GM18511 (cell line): ENCODE data around the gene PPP1R36.
"Not testable (repeated sequence)": the region's sequence is repeated elsewhere in the genome, so short reads cannot be mapped to it uniquely, and the experiment has no call there.

ENCODE experiments used
- ATAC-seq: cut with Tn5 transposase; IDR thresholded peaks from one replicate; pipeline ENCODE4 v1.9.1; 2021; ENCODE audit warnings: mild to moderate bottlenecking, moderate library complexity; ENCODE audit not compliant: unreplicated experiment

Gene PPP1R36

DNA sequence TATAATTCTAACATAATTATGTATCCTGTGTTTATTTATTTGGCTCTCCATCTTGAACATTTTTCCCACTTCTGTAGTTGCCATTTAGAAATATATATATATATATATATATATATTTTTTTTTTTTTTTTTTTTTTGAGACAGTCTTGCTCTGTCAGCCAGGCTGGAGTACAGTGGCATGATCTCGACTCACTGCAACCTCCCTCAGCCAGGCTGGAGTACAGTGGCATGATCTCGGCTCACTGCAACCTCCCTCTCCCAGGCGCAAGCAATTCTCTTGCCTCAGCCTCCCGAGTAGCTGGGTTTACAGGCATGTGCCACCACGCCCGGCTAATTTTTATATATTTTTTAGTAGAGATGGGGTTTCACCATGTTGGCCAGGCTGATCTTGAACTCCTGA is 32.1 kb upstream of the PPP1R36 start:
- not testable (repeated sequence) for ATAC-seq

DNA sequence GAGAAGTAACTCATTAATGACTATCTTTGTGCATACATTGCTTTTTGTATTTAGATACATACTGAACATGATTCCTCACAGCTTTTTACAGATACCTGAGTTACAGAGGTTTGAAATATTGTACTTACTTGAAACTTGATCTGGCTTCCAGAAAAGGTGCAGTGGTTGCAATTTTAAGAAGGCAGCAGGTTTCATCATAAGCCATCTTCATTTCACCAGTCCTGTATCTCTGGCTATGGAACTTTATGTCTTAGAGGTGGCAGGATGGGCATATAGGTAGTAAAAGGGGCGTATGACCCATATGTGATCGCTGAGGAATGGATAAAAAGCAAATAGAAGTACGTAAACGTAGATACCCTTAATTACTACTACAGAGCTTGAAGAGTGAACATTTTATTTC is 31.5 kb upstream of the PPP1R36 start:
- no peak for ATAC-seq

DNA sequence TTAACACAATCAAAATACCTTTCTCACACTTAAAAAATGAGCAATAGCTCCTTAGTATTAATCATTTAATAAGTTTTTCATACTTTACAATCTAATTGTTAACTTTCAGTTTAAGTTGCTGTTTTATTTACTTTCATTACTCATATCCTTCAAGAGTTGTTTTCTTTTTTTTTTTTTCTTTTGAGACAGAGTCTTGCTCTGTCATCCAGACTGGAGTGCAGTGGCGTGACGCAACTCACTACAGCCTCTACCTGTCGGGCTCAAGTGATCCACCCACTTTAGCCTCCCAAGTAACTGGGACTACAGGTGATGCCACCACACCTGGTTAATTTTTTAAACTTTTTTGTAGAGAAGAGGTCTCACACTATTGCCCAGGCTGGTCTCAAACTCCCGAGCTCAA is 29.1 kb upstream of the PPP1R36 start:
- no peak for ATAC-seq

DNA sequence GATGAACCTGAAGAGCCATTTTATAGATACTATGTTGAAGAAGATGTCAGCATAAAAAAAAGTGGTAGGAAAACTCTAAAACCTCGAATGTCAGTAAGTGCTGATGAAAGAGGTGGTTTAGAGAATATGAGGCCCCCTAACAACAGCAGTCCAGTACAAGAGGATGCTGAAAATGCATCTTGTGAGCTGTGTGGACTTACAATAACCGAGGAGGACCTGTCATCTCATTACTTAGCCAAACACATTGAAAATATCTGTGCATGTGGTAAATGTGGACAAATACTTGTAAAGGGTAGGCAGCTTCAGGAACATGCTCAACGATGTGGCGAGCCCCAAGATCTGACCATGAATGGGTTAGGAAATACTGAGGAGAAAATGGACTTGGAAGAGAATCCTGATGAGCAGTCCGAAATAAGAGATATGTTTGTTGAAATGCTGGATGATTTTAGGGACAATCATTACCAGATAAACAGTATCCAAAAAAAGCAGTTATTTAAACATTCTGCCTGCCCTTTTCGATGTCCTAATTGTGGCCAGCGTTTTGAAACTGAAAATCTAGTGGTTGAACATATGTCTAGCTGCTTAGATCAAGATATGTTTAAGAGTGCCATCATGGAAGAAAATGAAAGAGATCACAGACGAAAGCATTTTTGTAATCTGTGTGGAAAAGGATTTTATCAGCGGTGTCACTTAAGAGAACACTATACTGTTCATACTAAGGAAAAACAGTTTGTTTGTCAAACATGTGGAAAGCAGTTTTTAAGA is 27.0 kb upstream of the PPP1R36 start:
- no peak for ATAC-seq

DNA sequence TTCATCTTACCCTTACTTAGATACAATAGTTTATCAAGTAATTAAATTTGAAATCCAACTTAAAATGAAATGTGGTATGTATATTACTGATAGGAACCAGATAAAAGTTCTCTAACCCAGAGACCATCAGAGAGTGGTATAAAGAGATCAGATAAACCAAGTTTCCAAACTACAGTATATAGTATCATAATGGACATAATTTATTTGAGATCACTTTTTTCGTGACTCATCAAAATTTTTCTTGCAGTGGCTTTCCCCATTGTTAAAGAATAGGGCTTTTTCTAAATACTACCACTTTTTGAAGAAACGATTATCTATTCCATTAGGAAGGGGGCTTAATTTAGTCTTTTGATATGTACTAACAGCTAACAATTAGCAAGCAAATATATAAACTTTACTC is 24.4 kb upstream of the PPP1R36 start:
- ATAC-seq = no peak

DNA sequence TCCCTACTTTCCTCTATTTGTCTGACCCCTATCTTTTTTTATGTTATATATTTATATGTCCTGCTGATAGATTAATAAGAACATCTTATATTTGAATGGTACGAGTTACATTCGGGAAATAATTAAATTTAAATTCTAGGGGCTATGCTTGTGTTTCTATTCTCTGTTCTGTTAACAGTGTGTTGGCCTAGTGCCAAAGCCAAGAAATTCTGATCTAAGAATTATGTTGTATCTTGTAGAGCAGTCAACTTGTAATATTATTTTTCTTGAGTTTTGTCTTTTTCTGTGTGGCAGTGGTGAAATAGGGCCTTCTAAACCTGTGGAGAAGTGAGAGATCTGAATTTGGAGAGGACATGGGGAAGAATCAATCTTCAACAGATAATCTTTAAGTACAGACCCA is 18.2 kb upstream of the PPP1R36 start:
- no peak for ATAC-seq

DNA sequence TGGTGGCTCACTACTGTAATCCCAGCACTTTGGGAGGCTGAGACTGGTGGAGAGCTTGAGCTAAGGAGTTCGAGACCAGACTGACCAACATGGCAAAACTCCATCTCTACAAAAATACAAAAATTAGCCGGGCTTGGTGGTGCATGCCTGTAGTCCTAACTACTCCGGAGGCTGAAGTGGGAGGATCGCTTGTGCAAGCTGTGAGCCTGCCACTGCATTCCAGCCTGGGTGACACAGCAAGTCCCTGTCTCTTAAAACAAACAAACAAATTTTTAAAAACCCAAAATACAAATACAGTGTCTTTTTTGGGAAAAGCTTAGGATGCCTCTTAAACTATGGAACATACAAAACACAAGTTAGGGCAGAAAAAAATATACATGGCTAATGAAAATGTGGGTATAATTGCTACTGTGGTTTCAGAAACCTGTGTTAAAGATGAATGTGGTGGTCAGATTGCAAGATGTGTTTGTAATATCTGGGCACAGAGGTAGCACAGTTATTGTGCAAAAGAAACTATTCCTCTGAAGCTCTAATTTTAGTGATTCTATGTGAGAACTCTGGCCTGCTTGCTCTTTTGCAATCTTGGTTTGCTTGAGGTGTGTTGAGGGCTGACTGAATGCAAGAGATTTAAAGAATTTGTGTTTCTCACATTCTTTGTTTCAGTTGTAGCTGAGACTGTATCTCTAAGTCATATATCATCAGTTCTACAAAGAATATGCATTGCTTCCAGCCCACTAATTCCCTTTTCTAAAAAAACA is 13.1 kb upstream of the PPP1R36 start:
- ATAC-seq = no peak

DNA sequence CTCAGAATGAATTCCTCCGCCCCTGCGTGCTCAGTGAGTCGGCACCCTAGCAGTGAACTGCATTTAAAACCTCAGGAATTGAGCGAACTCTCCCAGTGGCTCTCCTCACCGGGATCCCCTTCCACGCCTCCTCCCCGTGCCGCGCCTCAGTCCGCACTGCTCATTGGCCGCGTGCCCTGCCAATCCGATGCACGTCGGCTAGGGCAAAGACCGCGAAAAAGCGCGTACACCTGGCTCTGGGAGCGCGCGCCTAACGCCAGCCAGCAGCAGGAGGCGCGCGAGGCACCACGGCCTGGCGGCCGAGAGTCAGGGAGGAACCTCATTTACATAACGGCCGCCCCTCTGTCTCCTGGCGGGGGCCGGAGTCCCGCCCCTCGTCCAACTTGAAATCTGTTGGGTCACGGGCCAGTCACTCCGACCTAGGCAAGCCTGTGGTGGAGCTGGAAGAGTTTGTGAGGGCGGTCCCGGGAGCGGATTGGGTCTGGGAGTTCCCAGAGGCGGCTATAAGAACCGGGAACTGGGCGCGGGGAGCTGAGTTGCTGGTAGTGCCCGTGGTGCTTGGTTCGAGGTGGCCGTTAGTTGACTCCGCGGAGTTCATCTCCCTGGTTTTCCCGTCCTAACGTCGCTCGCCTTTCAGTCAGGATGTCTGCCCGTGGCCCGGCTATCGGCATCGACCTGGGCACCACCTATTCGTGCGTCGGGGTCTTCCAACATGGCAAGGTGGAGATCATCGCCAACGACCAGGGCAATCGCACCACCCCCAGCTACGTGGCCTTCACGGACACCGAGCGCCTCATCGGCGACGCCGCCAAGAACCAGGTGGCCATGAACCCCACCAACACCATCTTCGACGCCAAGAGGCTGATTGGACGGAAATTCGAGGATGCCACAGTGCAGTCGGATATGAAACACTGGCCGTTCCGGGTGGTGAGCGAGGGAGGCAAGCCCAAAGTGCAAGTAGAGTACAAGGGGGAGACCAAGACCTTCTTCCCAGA is 9.3 kb upstream of the PPP1R36 start, which contains the start of gene HSPA2:
TSS of gene HSPA2 (plus strand) at position 534 of the 995 bp plus-strand sequence. CDS start at position 643, 109 bp downstream.
- peak; percentile 96 for ATAC-seq

DNA sequence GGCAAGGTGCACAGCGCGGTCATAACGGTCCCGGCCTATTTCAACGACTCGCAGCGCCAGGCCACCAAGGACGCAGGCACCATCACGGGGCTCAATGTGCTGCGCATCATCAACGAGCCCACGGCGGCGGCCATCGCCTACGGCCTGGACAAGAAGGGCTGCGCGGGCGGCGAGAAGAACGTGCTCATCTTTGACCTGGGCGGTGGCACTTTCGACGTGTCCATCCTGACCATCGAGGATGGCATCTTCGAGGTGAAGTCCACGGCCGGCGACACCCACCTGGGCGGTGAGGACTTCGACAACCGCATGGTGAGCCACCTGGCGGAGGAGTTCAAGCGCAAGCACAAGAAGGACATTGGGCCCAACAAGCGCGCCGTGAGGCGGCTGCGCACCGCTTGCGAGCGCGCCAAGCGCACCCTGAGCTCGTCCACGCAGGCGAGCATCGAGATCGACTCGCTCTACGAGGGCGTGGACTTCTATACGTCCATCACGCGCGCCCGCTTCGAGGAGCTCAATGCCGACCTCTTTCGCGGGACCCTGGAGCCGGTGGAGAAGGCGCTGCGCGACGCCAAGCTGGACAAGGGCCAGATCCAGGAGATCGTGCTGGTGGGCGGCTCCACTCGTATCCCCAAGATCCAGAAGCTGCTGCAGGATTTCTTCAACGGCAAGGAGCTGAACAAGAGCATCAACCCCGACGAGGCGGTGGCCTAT is 8.3 kb upstream of the PPP1R36 start:
- ATAC-seq = no peak

DNA sequence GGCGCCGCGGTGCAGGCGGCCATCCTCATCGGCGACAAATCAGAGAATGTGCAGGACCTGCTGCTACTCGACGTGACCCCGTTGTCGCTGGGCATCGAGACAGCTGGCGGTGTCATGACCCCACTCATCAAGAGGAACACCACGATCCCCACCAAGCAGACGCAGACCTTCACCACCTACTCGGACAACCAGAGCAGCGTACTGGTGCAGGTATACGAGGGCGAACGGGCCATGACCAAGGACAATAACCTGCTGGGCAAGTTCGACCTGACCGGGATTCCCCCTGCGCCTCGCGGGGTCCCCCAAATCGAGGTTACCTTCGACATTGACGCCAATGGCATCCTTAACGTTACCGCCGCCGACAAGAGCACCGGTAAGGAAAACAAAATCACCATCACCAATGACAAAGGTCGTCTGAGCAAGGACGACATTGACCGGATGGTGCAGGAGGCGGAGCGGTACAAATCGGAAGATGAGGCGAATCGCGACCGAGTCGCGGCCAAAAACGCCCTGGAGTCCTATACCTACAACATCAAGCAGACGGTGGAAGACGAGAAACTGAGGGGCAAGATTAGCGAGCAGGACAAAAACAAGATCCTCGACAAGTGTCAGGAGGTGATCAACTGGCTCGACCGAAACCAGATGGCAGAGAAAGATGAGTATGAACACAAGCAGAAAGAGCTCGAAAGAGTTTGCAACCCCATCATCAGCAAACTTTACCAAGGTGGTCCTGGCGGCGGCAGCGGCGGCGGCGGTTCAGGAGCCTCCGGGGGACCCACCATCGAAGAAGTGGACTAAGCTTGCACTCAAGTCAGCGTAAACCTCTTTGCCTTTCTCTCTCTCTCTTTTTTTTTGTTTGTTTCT is 7.6 kb upstream of the PPP1R36 start:
- no peak for ATAC-seq

DNA sequence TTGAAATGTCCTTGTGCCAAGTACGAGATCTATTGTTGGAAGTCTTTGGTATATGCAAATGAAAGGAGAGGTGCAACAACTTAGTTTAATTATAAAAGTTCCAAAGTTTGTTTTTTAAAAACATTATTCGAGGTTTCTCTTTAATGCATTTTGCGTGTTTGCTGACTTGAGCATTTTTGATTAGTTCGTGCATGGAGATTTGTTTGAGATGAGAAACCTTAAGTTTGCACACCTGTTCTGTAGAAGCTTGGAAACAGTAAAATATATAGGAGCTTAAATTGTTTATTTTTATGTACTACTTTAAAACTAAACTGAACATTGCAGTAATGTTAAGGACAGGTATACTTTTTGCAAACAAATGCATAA is 6.9 kb upstream of the PPP1R36 start:
- no peak for ATAC-seq

DNA sequence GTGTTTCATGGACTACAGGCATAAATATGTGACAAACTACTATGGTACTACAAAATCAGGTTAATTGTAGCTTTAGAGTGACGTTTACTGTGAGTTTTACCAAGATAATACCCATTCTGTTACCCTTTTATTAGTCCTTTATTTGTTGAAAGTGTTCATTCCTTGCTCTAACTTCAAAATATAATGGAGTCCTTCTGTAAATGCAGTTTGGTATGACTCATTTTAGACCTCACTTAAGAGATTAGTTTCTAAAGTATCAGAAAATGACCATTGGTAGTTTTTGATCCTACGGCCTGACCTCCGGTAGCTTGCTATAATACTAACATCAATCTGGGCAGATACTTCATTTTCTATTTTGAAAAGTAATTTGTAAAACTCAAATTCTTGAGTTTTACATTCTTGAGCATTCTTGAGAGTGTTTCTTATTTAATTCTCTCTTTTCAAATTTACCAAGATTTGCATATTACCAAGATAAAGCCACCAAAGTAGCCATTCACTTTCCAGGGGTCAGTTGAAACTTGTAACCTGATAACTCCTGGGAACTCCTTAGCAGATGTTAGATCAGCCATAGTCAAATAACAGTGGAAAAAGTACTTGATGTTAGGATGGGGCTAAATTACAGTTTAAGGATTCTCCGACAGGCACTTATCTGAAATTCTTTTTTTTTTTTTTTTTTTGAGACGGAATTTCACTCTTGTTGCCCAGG is 5.0 kb upstream of the PPP1R36 start:
- ATAC-seq = no peak

DNA sequence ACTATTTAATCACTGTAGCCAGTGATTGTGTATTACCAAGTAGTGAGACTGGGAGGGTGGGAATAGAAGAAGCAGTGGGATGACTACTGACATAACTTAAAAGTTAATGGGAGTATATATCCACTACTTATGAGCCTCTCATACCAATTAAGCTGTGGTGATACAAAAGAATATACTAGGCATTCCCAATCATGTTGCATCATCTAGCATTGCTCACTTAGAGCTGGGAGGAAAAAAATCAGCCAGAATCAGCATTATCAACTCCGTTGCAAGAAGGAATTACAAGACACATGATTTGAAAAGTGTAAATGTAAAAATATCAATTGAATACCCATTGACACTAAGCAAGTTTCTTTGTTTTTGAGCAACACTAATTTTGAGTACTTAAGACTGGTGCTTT is 745 bp upstream of the PPP1R36 start:
- ATAC-seq = no peak

DNA sequence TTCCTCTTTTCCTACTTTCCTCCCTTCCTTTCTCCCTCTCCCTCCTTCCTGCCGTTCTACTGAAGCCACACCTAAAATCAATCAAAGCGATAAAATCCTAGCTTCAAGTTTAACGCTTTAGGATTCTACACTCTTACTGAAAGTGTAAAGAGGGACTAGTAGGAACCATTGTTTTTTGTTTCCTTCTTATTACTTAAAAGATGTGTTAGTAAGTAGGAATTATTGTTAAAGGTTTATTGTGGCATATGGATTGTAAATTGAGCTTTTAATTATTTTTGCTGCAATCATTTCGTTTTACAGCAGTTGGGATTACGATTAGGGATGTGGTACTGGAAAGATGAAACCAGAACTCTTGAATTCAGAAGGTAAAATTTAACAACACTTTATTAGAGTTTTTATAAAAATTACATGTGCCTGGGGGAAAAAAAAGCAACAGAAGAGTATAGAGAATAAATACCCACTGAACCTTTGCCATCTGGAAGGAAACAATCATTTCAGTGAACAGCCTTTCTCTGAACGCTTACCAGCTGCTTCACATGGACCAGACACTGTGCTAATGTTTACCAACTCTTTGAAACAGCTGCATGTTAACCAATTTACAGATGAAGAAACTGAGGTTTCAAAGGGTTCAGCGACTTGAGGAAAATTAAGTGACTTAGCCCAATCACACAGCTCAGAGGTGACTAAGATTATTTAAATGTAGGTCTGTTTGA is 1.0 kb downstream of the PPP1R36 start:
- no peak for ATAC-seq

DNA sequence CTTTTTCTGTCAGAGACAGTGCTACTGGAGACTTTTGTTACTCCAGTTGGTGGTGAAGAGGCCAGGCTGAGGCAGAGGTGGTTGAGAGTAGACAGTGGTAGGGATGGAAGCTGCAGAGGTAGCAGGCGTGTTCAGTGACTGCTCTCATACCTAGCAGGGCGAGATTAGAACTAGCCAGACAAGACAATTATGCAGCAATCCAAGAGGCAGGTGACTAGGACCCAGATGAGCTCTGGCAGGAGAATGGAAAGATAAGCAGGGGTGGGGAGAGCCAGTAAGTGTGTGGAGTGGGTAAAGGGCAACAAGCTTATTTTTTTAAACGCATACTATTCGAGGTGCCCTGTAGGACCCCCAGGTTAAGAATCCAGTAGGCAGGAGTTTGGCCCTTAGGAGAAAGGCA is 4.8 kb downstream of the PPP1R36 start:
- no peak for ATAC-seq

DNA sequence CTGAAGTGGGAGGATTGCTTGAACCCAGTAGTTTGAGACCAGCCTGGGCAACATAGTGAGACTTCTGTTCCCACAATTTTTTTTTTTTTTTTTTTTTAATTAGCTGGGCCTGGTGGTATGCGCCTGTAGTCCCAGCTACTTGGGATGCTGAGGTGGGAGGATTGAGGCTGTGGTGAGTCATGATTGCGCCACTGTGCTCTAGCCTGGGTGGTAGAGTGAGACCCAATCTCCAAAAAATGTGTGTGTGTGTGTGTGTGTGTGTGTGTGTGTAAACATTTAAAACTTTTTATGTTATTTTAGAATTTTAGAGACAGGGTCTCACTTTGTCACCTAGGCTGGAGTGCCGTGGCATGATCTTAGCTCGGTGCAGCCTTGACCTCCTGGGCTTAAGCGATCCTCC is 6.8 kb downstream of the PPP1R36 start:
- no peak for ATAC-seq

DNA sequence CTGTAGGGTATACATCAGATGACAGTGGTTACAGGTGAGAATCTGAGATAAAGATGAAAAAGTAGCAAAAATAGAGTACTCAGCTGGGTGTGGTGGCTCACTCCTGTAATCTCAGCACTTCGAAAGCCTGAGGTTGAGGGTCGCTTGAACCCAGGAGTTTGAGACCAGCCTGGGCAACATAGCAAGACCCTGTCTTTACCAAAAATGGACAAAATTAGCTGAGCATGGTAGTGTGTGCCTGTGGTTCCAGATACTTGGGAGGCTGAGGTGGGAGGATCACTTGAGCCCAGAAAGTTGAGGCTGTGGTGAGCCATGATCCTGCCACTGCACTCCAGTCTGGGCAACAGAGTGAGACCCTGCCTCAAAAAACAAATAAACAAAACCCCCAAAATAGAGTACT is 8.5 kb downstream of the PPP1R36 start:
- not testable (repeated sequence) for ATAC-seq

DNA sequence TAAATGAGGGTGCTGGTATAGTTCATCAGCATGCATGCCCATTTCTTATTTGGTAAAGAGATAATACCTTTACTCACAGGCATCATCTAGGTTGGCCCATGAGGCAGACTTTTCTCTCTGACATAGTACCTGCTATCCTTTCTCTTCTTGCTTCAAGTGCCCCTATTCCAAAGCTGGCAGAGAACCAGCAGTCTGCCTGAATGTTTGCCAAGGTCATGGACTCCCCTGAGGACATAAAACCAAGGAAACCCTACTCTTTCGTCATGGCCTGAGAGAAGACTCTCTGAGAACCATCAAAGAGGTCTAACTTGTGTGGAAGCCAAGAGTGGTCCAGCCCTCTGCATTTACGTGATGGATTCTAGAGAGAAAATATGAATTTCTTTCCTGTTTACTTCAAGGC is 11.9 kb downstream of the PPP1R36 start:
- no peak for ATAC-seq
